Stomach (tissue), 9 donors: ENCODE measurements around the gene GALP. TPM values are rescaled to one million over a fixed set of nuclear protein-coding genes. Genes with fewer than 3 reads are reported as not detected.

Experiments used
- DNase-seq, 2 donors: peaks; one replicate each; pipeline versions ENCODE4 v3.0.0 to v3.0.0-alpha.2; 2013 to 2019
- H3K27ac ChIP-seq, 5 donors: fragments of 200-600 bp in 4 of 5; sonication (generic) in 4 of 5; one replicate each; pipeline ENCODE4 v1.5.1; 2013 to 2019; ENCODE audit warnings: mild to moderate bottlenecking in 1 of 5, moderate library complexity in 1 of 5
- H3K27me3 ChIP-seq, 3 donors: fragments of 200-600 bp; sonication (generic); one replicate each; pipeline ENCODE4 v1.5.1; 2017 to 2019; ENCODE audit warnings: mixed run types in 1 of 3
- H3K36me3 ChIP-seq, 4 donors: fragments of 200-600 bp; sonication (generic); 1 replicate in 3 of 4; 2 replicates in 1 of 4; pipeline ENCODE4 v1.5.1; 2016 to 2019
- H3K4me1 ChIP-seq, 4 donors: fragments of 200-600 bp; sonication (generic); one replicate each; pipeline ENCODE4 v1.5.1; 2016 to 2019
- H3K4me3 ChIP-seq, 4 donors: fragments of 200-600 bp; sonication (generic) in 3 of 4; one replicate each; pipeline ENCODE4 v1.5.1; 2016 to 2019; ENCODE audit warnings: mild to moderate bottlenecking in 1 of 4
- H3K9me3 ChIP-seq, 4 donors: fragments of 200-600 bp; sonication (generic); one replicate each; pipeline ENCODE4 v1.5.1; 2016 to 2019
- CTCF ChIP-seq, 7 experiments: fragments of 450-650 bp in 4 of 7; fragments of 200-600 bp in 3 of 7; sonication (generic) in 3 of 7; IDR thresholded peaks; one replicate each; pipeline ENCODE4 v1.5.1; 2016 to 2019; ENCODE audit warnings: antibody characterized with exemption in 7 of 7, control low read depth in 2 of 7, mild to moderate bottlenecking in 1 of 7
- EP300 ChIP-seq: sonication (generic); formaldehyde crosslinking; IDR thresholded peaks from one replicate; pipeline ENCODE4 v1.6.1; 2017; ENCODE audit warnings: antibody characterized with exemption
- POLR2A ChIP-seq, 4 donors: fragments of 450-650 bp; IDR thresholded peaks; one replicate each; pipeline ENCODE4 v1.6.1; 2016; ENCODE audit warnings: antibody characterized with exemption in 4 of 4, control low read depth in 2 of 4, mild to moderate bottlenecking in 1 of 4, moderate library complexity in 1 of 4
- POLR2AphosphoS5 ChIP-seq, 3 donors: sonication (generic); formaldehyde crosslinking; IDR thresholded peaks; one replicate each; pipeline ENCODE4 v1.6.1; 2016; ENCODE audit warnings: antibody characterized with exemption in 3 of 3
- WGBS, 5 donors: extraction: QIAGEN DNeasy Blood & Tissue Kit in 3 of 5; methylation state at CpG; one replicate each; pipeline versions ENCODE4 v1.1.5 to v1.1.7; 2013 to 2018; 5-methylcytosine and 5-hydroxymethylcytosine counted together
- intact Hi-C: fragments of 100-400 bp; cut with DNase I; formaldehyde crosslinking; loops from one replicate; pipeline ENCODE4 v1.15.1; 2023; ENCODE audit warnings: low total_unique reads
- polyA plus RNA-seq, 3 donors: library from polyadenylated mRNA; stranded (reverse); fragments of 200-250 nt; gene quantifications; one replicate each; pipeline ENCODE4 v1.2.3, GENCODE V29; 2013
- total RNA-seq, 5 donors: library from RNA; depleted of rRNA; stranded (reverse); fragments of >200 nt; gene quantifications; one replicate each; pipeline versions ENCODE4 v1.1.0 to v1.2.3, GENCODE V29; 2014 to 2016
- donor health status: healthy with polysubstance abuse.
- donor health status: Bipolar disorder and iron deficiency.
- donor health status: healthy.

GALP gene
- total and polyA plus RNA-seq, 8 donors = not detected

- peaks cover 19 to 56% (median 51%) of the 10 kb centered on the region in 4 donors for H3K36me3 ChIP-seq
Observed at GRCh38 chr19:56149656-56150038, 26.2 kb upstream of the GALP start.

GRCh38 chr19:56150358-56150757 is 25.4 kb upstream of the GALP start:
- no peak for DNase-seq
- no peak overlapping the region for H3K27ac ChIP-seq
- H3K36me3 ChIP-seq = peaks cover 21 to 63% (median 57%) of the 10 kb centered on the region in 4 donors
- no peaks in the 10 kb centered on the region for H3K9me3 ChIP-seq
- peaks cover 0 to 41% (median 16%) of the 10 kb centered on the region in 4 donors for H3K4me1 ChIP-seq
- TF ChIP-seq CTCF (IDR thresholded peaks at IDR 0.05) (no peak), POLR2A (IDR thresholded peaks at IDR 0.05) (no peak), EP300 (no peak), POLR2AphosphoS5 (IDR thresholded peaks at IDR 0.05) (no peak)
- intact Hi-C loops = no loop called here
- WGBS, 5 donors = 84 to 91% (median 88%) methylated on average over 11 of the region's 11 CpGs
- H3K4me3 ChIP-seq = no peak overlapping the region
- no peaks in the 10 kb centered on the region for H3K27me3 ChIP-seq

More at GRCh38 chr19:56149656-56150038, 26.2 kb upstream of the GALP start:
- Histone ChIP-seq H3K27me3 (no peaks in the 10 kb centered on the region), H3K9me3 (no peaks in the 10 kb centered on the region), H3K4me3 (no peak overlapping the region), H3K27ac (no peak overlapping the region), H3K4me1 (peaks cover 0 to 46% (median 19%) of the 10 kb centered on the region in 4 donors)
- 93 to 97% (median 96%) methylated on average over 5 of the region's 5 CpGs for WGBS, 5 donors
- TF ChIP-seq POLR2AphosphoS5 (IDR thresholded peaks at IDR 0.05) (no peak), POLR2A (IDR thresholded peaks at IDR 0.05) (no peak), EP300 (no peak), CTCF (IDR thresholded peaks at IDR 0.05) (no peak)
- DNase-seq = no peak
- intact Hi-C loops = no loop called here

- Histone ChIP-seq H3K4me3 (no peak overlapping the region), H3K27me3 (no peaks in the 10 kb centered on the region), H3K9me3 (no peaks in the 10 kb centered on the region), H3K4me1 (peaks cover 5 to 32% (median 11%) of the 10 kb centered on the region in 4 donors), H3K27ac (peak overlapping the region in 2 of 5 donors; percentile 14 to 49), H3K36me3 (peaks cover 16 to 70% (median 60%) of the 10 kb centered on the region in 4 donors)
- DNase-seq = no peak
- WGBS, 5 donors = 52 to 83% (median 63%) methylated on average over 2 of the region's 2 CpGs
- TF ChIP-seq POLR2A (IDR thresholded peaks at IDR 0.05) (no peak), EP300 (no peak), CTCF (IDR thresholded peaks at IDR 0.05) (no peak), POLR2AphosphoS5 (IDR thresholded peaks at IDR 0.05) (no peak)
- intact Hi-C loops = no loop called here
Observed at GRCh38 chr19:56152644-56153043, 23.2 kb upstream of the GALP start.

GRCh38 chr19:56153507-56153906 is 22.3 kb upstream of the GALP start:
- peak overlapping the region; percentile 16 to 49 (median 21) for H3K27ac ChIP-seq
- no peaks in the 10 kb centered on the region for H3K9me3 ChIP-seq
- no peak for DNase-seq
- 19 to 42% (median 32%) methylated on average over 6 of the region's 6 CpGs for WGBS, 5 donors
- H3K27me3 ChIP-seq = no peaks in the 10 kb centered on the region
- peaks cover 5 to 32% (median 11%) of the 10 kb centered on the region in 4 donors for H3K4me1 ChIP-seq
- TF ChIP-seq POLR2A (IDR thresholded peaks at IDR 0.05) (no peak), POLR2AphosphoS5 (IDR thresholded peaks at IDR 0.05) (no peak), EP300 (no peak), CTCF (IDR thresholded peaks at IDR 0.05) (no peak)
- intact Hi-C loops = no loop called here
- H3K4me3 ChIP-seq = no peak overlapping the region
- peaks cover 12 to 70% (median 60%) of the 10 kb centered on the region in 4 donors for H3K36me3 ChIP-seq
